Fibroblast of upper back skin (primary cell): ENCODE data around the gene ADGRA3.
"Not testable (repeated sequence)": the region's sequence is repeated elsewhere in the genome, so short reads cannot be mapped to it uniquely, and the experiment has no call there.

Source experiments
- DNase-seq: peaks from one replicate; pipeline ENCODE4 v3.0.0-alpha.2; 2013

The ADGRA3 gene

DNA sequence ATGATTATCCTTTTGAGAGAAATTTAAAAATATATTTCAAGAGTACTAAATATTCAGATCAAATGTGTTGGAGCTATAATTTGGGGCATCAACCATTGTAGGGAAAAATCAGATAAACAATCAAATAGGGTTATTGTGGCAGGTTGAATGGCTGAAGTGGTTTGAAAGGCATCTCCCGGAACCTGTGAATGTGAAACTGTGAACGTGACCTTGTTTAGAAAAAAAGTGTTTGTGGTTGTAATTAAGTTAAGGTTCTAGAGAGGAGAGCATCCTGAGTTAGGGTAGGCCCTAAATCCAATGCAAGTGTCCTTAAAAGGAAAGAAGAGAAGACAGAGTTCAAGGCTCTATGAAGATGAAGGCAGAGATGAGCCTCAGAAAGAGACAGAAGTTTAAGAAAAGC is 37.4 kb downstream of the ADGRA3 start:
- no peak for DNase-seq

DNA sequence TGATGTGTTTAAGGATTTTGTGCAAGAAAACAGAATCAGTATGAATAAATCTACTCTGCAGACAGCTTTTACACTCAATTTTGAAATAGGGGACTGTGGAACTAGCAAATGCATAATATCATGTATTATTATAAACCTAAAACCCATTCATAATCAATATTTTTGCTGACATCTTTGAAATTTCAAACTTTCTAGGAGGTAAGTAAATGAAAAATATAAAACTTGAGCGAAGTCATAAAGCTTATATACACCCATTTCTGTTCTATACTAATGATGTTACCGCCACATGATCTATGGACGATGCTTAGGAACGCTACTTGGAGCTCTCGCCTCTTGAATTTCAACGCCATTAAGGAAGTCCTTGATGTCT is 38.1 kb downstream of the ADGRA3 start:
- no peak for DNase-seq

DNA sequence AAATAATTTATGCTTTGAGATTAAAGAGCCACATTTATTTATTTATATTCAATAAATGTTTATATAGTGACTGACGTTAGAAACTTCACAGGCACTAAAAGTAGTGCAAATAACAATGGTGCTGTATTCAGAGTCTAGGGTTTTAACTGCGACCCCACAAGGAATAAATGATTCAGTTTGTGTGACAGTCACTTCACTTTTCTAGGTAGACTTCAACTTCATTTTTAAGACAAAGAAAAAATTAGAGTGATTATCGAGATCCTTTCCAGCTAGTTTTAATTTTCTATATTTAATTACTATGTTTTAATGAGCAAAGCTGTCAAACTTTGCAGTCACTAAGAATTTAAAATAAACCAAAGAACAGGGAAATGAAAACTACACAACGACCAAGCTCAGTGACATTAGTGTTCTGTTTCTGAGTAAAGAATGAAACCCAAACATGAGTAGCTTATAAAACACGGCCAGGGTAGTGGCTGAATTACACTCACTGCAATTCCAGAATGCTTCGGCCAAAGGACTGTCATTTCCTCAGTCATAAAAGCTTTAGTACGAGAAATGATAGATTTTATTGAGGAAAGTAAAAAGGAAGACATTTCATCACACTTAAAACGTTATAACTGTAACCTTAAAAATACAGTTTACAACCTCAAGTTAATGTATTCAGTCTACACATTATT is 38.6 kb downstream of the ADGRA3 start:
- DNase-seq: no peak

DNA sequence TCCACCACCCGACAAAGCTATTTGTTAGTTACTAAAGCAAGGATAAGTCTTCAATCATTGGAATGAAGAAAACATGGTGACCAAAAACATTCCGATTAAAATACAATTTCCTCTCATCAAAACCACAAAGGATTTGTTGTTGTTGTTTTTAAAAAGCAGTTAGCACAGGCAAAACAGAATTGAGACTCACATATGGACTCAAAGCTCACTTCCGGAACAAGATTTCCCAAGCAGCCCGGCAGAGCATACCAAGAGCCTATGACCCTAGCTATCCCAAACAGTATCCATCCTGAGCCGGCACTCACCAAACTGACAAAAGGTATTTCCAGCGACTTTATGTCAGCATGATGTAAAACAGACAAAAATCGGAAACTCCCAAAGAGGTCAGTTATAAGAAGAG is 39.9 kb downstream of the ADGRA3 start:
- no peak for DNase-seq

DNA sequence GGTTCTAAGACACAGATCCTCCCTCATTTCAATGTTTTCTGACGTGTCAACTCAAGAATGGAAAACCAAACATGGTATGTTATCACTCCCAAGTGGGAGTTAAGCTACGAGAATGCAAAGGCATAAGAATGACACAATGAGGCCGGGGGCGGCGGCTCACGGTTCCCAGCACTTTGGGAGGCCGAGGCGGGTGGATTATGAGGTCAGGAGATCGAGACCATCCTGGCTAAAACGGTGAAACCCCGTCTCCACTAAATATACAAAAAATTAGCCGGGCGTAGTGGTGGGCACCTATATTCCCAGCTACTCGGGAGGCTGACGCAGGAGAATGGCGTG is 40.6 kb downstream of the ADGRA3 start:
- DNase-seq: not testable (repeated sequence)

DNA sequence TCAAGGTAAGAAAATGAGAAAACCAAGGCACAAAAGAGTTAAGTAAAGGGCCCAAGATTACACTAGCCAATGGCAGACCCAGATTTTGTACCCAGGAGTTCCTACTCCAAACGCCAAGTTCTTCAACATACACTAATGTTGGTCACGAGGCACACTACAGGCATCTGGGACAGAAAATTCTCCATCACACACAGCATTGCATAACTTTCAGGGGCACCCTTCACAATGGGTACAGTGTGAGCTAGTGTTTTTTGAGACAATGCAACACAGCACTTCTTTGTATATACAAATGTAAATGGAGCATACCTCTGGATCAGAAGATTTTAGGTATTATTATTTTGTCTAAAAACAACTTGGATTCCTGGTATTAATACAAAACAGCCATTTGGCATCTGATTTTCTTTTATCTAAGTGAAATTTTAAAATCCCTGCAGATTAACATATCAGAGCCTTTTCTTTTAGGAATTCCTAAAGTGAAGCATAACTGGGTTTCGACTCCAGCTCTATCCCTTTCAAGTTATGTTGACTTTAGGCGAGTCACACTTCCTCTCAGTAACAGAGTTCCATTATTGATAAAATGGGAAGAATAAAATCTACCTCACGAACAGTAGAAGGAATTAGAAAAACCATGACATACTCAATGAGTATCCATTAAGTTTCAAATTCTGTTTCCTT is 41.1 kb downstream of the ADGRA3 start:
- peak; percentile 62 for DNase-seq

DNA sequence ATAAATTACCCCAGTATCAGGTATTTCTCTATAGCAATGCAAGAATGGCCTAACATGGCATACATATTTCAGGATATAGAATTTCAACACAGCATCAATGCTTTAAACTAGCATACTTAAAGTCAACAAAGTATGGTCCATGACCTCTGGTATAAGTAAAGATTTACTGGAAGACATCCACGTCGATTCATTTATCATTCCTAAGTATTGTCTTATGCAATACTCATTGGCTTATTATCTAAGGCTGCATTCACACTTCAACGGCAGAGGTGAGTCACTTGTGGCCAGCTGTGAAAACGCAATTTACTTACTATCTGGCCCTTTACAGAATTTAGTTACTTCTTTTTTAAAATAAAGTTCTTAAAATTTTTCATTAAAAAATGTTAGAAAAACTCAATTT is 42.6 kb downstream of the ADGRA3 start:
- peak; percentile 89 for DNase-seq

DNA sequence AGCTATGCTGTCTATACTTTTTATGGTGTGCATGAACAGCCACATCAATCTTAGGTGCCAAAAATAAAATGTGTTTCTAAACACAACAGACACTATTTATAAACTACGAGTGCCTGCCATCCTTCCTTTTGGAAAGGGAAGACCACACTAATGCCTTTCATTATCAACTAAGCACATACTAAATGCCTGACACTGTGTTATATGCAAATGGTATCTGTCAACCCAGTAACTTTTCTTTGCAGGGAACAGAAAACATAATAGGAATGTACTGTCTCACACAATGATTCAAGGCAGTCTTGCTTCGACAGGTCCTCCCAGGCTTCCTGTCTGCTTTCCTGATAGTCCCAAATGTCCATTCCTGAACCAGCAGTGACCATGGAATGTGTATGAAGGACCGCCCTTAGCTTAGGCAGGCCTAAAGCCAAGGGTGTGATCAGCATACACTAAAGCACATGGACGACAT is 43.8 kb downstream of the ADGRA3 start:
- peak; percentile 28 for DNase-seq

DNA sequence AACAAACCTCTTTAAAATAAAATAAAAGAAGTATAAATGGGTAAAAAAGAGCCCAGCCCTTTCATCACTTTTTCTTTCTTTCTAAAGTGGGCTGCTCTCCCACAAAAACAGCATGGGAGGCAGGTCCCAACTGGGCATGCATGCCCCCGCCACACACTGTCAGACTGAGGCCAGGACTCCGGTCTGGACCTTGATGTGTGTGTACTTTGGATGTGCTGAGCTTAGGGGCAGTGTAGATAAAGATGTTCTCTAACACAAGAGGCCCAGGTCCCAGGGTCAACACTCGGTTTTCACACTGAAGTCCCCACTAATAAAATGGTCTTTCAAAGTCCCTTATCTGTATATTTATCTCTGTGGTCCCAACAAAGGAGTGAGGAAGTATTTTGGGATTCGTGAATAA is 44.4 kb downstream of the ADGRA3 start:
- DNase-seq: no peak

DNA sequence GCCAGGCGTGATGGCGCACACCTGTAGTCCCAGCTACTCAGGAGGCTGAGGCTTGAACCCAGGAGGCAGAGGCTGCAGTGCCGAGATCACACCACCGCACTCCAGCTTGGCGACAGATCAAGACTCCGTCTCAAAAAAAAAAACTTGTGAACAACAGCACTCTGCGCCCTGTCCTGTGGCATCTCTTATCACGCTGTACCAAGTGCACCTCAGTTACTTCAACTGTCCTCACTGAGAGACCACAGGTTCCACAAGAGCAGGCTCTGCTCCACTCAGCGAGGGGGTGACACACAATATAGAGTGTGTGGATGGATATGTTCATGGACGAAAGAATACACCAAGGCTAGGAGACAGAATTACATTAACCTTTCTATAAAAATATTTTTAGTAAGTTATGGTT is 49.3 kb downstream of the ADGRA3 start:
- no peak for DNase-seq

DNA sequence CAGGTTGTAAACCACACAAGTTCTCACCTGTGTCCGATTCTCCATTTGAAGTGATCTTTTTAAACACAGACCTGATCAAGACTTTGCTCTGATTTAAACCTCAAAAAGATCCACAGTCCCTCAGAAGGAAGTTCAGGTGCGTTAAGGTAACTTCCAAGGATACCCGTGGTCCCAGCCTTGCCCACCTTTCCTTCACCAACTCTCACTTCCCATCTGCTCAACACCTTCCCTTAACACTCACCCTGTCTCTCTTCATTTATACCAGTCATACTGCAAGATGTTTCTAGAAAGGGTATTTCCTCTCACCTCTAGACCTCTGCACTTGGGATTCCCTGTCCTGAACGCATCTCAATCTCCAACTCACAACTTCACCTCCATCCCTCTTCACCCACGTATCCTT is 49.9 kb downstream of the ADGRA3 start:
- no peak for DNase-seq

DNA sequence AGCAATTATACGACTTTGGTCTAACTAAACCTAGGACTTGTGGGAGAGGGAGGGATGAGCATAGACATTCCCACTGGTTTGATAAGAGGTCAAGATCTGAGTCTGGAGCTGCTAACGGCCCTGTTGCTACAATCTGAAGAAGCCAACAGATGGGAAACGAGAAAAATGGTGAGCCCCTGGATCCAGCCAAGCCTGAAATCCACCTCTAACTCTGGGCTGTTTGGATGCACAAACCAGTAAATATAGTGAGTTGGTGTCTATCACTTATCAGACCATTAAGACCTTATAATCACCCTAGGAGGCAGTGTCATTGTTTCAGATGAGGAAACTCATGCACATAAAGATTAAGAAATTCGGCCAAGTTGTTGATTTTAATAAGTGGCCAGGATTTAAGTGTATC is 50.5 kb downstream of the ADGRA3 start:
- DNase-seq: no peak

DNA sequence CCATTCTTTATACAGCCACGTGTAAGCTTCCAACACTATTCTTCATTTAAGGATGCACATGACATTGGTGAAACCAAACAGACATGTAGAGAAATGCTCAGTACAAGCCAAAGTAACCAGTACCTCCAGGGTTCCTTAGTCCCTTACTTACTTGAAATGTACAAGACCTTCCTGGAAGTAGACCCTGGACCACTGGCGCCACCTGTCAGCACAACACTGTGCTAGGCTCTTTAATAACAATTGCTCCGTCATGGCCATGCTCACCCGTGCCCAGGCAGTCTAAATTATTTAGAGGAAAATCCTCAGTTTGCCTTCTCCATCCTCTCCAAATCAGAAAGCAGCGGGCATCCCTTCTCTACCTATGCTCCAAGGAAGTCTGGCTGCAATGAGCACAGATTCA is 52.7 kb downstream of the ADGRA3 start:
- no peak for DNase-seq

DNA sequence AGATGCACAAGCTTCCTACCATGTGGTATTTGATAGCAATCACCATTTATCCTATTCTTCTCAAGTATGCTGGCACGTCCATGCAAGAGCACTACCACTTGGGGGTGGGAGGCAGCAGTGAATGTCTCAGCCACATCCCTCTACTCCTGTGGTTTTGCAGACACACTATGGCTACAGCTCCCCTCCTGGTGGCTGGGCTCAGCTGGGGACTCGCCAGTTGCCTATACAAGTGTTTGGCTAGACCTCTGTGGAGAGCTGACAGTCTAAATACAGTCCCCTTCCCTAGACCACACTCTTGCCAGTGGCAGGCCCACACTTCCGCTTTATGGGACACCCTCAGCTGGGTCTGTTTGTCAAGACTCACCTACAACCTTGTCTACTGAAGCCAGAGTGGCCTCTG is 53.2 kb downstream of the ADGRA3 start:
- no peak for DNase-seq

DNA sequence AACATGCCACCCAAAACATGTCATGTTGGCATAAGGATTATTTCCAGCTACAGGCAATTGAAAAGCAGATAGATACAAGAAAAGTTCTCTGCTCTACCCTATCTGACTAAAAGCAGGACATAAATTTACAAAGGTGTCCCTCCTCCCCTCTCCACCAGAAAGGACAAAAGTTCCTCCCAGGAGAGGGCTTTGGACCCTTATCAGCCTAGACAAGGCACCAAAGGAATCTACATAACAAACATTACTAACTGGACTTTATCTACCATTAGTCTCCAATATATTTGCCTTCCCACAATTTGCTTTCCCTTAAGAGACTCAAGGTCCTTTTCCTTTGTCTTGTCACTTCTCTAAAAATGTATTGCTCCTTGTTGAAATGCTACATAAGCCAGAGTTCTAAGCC is 55.6 kb downstream of the ADGRA3 start:
- no peak for DNase-seq

DNA sequence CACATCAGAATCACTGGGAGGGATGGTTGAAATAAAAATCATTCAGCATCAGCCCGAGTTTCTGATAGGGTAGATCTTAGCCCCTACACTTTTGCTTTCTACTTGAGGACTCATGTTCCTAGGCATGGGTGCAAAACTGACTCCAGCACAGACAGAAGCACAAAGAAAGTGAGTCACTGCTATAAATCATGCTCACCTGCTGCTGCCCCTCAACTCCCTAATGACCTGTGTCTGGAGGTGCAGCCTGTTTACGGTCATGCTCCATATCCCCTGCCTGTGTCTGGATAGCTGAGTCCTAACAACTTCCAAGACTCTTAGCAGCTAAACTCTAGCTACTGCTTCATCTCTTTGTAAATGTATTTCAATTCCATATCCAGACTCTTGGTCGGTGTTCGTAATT is 57.8 kb downstream of the ADGRA3 start:
- no peak for DNase-seq

DNA sequence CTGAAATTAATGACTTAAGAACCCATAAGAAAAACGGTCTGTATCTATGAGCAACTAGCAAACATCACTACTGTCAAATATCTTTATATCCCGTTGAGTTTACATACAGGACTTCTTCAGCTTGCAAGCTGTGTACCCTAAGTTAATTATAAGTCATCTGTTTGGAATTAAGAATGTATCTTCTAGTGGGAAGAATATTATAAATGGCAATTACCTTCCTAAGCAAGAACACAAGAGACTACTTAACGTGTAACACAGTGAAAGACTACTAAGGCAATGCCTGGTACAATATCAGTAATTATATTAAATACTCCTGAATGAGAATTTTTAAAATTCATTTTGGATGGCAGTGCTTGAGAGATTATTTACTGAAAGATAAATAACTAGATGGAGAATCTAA is 58.5 kb downstream of the ADGRA3 start:
- DNase-seq: no peak

DNA sequence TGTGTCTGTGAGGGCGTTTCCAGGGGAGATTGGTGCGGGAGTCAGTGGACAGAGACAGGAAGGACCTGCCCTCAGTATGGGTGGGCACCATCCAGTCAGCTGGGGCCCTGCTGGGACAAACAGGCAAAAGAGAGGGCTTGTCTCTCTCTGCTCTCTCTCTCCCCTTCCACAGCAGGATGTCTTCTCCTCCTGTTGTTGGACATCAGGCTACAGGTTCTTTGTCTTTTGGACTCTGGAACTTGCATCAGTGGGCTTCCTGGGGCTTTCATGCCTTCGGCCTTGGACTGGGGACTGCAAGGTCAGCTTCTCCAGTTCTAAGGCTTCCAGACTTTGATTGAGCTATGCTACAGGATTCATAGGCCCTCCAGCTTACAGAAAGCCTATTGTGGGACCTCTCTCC is 59.6 kb downstream of the ADGRA3 start:
- no peak for DNase-seq

DNA sequence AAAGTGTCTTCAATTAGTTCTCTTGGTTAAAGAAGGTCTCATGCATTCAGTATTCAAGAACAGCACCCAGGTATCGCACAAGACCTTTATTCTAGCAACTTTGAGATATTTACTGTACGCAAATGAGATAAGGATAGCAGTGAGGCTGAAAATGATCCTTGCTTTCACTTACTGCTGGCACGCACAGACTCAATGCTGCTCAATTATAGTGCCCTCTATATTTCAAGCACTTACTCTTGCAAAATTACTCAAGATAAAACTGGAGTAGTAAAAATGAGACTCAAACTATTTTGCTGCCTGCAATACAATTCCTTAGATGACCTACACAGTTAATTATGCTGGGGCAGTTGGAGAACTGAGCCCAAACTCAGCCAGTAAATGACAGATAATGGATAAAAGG is 60.9 kb downstream of the ADGRA3 start:
- DNase-seq: no peak

DNA sequence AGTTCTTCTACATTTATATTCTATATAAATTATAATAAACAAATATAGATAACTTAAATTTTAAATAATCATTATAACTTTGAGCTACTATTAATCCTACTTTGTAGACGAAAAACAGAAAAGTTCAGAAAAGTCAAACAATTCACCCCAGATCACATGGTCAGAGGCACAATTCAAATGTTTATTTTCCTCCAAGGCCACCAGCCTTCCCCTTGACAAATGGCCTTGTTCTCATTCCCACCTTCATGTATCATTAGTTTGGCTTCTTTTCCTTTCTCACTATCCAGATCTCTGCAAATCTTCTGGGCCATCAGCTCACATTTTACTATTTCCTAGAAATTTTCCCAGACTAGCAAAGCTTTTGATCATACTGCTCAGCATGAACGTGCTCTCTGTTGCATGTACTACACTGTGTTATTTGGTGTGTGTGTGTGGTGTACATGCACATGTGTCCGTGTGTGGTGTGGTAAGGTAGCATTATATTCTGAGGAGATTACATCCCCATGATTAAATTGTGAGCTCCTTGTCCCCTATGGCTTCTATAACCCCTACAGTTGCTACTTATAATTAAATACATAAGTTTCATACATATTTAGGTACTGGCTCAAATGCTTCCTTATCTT is 61.5 kb downstream of the ADGRA3 start:
- DNase-seq: no peak

DNA sequence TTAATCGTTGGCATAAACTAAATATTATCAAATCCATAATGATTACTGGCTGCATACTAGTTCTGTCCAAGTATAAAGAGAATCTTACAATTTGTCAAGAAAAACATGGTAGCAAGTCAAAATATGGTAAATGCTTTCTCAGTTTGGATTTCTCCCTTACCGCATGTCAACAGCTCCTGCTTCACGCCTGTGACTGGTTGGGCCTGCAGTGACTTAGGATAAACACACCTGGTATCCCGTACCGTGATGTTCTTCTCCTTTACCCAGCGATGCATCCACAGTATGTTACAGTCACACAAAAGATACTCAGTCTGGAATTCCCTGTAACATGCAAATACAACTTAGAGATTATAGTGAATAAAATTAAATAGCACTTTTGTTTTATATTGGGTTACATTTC is 71.1 kb downstream of the ADGRA3 start:
- no peak for DNase-seq

DNA sequence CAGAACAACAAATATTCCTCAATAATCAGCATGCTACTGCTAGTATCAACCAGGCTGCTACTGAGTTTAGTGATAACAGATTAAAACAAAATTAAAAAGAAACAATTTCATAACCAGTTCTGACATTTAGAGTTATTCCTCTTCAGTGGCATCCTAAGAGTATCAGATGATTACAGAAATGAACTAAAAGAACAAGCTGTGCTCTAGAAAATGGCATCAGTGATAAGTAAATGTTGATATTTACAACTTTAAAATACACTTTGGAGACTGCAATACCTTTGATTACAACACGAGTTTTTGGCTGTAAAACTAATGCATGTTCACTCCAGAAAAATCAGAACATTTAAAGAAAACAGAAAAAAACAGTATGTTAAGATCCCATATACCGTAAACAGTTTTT is 72.9 kb downstream of the ADGRA3 start:
- no peak for DNase-seq

DNA sequence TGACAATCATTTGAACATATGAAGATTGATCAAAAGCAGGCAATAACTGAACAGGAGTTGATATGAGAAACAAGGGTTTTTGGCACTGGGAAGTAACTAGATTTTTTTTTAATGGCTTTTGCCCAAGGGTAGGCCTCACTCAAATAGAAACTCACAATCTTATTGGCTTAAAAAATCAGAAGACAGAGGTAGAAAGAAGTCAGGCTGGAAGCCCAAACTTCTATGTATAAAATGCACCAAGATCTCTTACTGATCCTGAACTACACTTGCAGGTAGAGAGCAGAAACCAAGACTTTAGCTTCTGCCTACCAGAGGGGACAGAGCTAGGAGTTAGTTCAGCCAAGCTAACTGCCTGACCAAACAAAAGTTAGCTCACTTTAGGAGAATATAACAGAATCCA is 74.9 kb downstream of the ADGRA3 start:
- no peak for DNase-seq

DNA sequence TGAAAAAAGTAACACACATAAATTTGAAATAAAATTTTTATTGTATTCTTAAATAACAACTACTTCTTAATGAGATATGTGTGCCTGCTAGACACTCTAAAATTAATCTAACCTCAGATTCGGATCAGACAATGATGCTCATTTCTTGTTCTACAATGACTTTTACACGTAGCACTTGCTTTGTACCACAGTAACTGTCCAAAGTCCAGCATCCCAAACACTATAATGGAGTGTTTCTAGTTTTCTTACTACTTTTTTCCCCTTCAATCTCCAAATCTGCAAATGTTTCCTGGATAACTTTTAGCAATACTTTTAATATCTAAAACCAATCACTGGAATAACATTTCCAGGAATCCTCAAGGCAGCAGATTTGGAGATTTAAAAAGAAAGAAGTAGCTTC is 75.9 kb downstream of the ADGRA3 start:
- DNase-seq: no peak

DNA sequence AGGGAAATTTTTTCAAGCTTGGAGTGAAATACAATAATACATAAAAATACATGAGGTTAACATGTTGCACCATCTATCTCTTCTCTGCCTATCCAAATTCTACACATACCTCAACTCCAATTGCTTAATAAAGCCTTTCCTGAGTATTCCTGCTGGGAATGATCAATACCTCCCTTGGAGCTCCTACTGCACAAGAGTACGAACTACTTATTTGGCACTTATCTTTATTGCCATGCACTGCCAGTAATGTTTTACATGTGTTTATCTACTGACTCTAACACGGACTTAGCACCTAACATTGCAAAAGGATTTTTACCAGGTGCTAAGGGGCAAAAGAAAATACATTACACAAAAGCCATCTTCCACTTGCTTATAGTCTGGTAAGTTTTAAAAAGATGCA is 80.2 kb downstream of the ADGRA3 start:
- DNase-seq: peak; percentile 7
